GM21360 (cell line): ENCODE data around the gene XPO6.

Experiments
- ATAC-seq: cut with Tn5 transposase; IDR thresholded peaks from one replicate; pipeline ENCODE4 v1.9.1; 2021; ENCODE audit warnings: mild to moderate bottlenecking, moderate library complexity; ENCODE audit not compliant: unreplicated experiment

Gene XPO6

GRCh38 chr16:28184625-28185024, 27.1 kb downstream of the XPO6 start:
- no peak for ATAC-seq

GRCh38 chr16:28183930-28184329, 27.8 kb downstream of the XPO6 start:
- no peak for ATAC-seq

DNA sequence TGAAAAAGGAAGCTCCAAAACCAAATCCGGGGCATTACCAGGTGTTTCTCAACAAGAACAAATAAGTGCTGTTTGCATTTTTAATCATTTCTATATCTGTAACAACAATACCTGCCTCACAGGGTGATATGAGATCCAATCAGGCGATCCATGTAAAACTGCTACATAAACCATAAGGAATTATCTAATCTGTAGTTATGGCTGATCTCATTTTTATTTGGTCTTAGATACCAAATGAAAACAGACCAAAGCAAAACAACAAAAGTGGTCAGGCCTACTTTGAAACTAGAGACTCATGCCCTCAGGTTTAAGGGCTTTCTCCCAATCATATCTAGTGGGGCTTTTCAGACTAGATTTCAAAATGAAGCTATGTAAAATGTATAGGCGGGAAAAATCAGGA, 28.3 kb downstream of the XPO6 start:
- ATAC-seq, result no peak

DNA sequence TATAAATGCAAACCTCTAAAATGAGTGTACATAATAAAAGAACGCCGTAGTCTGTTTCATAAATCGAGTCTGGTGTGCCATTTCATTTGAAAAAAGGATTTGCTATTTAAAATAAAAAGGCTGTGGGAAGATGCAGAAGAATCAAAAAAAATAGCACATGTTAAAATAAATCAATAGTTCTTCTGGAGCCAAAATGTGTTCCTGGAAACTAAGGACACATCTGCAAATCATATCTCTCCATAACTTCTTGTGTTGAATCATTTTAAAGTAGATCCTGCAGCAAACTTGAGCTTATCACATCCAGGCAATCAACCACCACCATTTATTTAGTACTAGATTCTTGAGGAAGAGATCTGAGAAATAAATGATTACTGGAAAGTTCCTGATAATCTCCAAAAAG, 29.0 kb downstream of the XPO6 start:
- no peak for ATAC-seq

GRCh38 chr16:28182183-28182582, 29.6 kb downstream of the XPO6 start:
- no peak for ATAC-seq

GRCh38 chr16:28181515-28181914, 30.2 kb downstream of the XPO6 start:
- no peak for ATAC-seq

DNA sequence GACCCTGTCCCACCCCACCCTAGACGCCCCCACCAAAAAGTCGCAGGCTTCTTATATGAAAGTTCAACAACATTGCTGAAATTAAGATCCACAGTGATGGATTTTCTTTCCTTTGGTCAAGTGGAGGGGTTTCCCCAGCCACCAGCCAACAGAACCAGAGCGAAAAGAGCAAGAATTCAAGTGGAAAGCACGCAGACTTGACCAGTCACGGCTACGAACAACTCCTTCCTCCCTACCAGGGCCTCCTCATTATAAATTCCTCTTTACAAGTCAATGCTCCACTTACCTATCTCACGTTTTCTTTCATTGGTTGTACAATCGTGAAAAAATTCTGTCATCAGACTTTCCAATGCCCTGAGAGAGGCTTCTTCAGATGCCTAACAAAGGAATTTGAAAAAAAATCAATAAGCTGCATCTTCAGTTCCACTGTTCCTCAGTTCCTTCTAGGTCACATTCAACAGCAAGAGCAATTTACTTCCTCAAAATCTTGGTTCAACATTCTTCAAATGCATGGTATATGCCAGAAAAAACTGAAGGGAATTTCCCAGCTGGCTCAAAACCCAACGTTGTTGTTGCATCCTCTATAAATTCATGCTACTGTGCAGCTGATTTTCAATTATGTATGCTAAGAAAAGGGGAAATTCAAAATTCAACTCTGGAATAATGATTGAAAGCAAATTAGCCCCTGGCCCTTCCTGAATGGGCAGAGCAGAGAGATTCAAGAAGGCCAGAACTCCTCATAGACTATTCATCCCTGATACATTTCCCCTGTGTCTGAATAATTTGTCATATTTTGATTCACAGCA, 30.9 kb downstream of the XPO6 start:
- no peak for ATAC-seq

DNA sequence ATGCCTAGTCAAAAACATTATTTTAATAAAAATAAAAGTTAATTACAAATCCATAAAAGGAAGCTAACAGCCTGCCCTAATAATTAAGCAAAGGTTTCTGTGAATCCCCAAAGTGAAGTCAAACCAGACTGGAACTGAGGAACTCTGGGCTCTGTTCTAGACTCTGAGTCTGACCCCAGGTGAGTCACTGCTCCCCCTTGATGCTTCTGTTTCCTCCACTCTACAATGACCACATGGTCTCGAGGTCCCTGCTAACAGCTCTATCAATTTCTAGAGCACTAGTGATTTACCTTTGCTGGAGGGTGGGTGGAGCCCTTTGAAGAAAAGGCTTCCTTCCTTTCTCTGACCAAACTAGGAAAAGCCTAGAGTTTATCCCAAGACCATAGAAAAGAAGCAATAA, 32.4 kb downstream of the XPO6 start:
- no peak for ATAC-seq

- ATAC-seq, result no peak
These were observed 36.0 kb downstream of the XPO6 start for GRCh38 chr16:28175715-28176114.

DNA sequence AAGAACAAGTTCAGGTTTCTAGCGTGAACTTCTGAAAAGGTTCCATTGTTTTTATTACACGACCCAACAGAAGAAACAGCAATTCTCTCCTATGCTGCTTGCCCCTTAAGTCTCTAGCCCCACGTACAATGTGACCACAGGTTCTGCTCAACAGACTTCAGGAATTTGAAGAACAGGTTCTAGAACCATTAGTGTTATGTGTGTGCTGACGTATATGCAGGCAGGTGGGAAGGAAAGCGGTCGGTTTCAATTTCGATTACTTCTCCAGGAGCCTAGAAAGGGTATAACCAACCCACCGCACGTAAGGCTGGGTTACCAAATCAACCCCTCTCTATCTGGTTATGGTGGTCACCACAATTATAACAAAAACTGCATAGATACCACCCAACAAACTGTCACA, 39.4 kb downstream of the XPO6 start:
- ATAC-seq, result no peak

DNA sequence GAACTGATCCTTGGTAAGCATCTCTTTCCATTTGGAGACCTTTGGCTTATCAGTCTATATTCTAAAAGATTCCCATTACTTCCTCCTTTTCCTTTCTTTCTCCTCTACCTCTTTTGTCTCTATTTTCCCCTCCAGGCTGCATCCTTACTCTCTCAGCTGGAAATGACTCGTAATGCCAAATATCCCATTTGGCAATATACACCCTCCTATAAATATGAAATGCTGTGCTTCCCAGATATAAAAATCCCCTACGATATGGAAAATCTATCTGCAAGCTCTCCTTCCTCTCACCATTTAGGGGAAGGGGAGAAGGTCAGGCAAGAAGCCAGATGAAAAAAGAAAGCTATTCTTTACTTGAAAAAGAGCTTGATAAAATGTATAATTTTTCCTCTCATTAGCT, 39.9 kb downstream of the XPO6 start:
- no peak for ATAC-seq

DNA sequence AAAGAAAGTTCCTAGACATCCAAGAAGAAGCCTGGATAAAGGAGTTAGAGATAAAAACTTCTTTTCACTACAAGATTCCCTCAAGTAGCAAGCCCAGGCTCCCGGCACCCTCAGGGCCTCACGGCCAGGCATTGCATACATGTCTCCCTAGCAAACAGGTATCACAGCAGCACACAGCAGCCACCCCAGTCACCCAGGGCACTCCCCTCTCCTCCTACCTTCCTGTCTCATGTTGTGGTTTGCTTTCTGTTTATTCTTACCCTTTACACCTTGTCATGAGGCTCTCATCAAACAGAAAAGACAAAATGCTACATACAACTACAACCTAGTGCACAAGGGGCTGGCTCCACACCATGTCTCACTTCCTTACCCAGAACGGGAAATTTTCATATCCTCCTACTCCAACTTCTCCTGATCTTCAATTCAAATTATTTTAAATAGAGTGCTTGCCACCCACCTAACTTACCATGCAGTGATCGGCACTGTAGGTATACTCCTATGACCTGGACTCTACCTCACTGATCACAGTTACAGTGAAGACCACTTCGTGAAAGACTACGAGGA, 42.7 kb downstream of the XPO6 start:
- no peak for ATAC-seq

- no peak for ATAC-seq
These were observed 44.0 kb downstream of the XPO6 start for GRCh38 chr16:28167730-28168129.

- ATAC-seq, result no peak
These were observed 44.5 kb downstream of the XPO6 start for GRCh38 chr16:28167221-28167620.

GRCh38 chr16:28166394-28167208, 45.2 kb downstream of the XPO6 start:
- no peak for ATAC-seq

- no peak for ATAC-seq
These were observed 46.2 kb downstream of the XPO6 start for GRCh38 chr16:28165598-28165997.

- no peak for ATAC-seq
These were observed 47.6 kb downstream of the XPO6 start for GRCh38 chr16:28164140-28164539.

GRCh38 chr16:28163699-28164098, 48.1 kb downstream of the XPO6 start:
- no peak for ATAC-seq

DNA sequence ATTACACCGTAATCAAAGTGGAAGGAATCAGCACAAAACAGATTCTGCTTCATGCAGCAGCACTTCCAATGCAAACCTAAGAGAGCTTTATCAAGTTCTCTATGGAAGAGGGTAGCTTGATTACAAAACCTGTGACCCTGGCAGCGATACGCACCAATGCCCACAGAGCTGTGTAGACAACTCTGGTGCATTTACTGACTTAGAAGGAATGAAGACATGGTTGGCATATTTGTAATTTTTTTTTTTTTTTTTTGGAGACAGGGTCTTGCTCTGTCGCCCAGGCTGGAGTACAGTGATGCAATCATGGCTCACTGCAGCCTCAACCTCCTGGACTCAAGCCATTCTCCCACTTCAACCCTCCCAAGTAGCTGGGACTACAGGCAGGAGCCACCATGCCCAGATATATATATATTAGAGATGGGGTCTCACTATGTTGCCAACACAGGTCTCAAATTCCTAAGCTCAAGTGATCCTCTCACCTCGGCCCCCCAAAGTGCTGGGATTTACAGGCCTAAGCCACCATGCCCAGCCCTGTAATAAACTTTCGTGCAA, 49.4 kb downstream of the XPO6 start:
- no peak for ATAC-seq

DNA sequence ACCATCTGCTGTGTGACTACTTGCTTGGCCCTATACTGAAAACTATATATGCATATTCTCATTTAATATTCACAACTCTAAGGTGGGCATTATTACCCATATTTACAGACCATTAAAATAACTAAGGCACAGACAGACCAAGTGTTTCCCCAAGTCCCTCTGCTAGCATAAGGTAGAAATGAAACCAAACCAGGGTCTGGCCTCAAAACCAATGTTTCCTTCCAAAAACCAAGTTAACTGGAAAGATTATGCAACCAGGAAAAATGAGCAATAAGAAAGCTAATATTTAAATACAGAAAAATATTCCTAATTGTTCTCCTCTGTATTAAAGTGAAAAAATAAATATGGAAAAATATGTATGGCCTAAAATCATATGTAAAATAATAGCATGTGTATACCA, 50.1 kb downstream of the XPO6 start:
- no peak for ATAC-seq

DNA sequence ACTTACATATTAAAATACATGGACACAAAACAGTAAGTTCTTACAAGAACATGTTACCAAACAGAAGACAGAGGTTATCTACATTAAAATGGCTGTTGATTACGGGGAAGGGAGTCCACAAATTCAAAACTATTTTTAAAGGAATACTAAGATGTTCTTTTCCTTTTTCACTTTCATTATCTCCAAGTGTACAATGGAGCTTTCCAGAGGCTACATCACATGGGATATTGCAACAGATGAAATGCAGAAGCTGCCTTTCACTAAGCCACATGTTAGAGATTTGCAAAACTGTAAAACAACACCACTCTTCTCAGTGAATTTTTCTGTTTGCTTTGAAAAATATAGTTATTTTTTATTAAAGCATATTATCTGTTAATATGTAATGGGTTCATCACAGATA, 53.6 kb downstream of the XPO6 start:
- ATAC-seq, result no peak
